C4-2B (cell line): ENCODE data around the gene MRPL41.

Experiments used
- H3K27ac ChIP-seq: fragments of 450-650 bp; 2 replicates; pipeline ENCODE4 v1.5.1; 2017
- ZFX ChIP-seq: fragments of 450-650 bp; IDR thresholded peaks from 2 replicates; pipeline ENCODE4 v1.6.1; 2017
- TF ChIP-seq, protein P1 (sequence below): fragments of 450-650 bp; conservative IDR thresholded peaks from 2 replicates; pipeline ENCODE4 v1.5.1; 2017; ENCODE audit warnings: mild to moderate bottlenecking

The MRPL41 gene

GRCh38 chr9:137580209-137580953 is 28.7 kb downstream of the MRPL41 start:
- TF ChIP-seq ZFX = no peak
- TF ChIP-seq, protein P1, sequence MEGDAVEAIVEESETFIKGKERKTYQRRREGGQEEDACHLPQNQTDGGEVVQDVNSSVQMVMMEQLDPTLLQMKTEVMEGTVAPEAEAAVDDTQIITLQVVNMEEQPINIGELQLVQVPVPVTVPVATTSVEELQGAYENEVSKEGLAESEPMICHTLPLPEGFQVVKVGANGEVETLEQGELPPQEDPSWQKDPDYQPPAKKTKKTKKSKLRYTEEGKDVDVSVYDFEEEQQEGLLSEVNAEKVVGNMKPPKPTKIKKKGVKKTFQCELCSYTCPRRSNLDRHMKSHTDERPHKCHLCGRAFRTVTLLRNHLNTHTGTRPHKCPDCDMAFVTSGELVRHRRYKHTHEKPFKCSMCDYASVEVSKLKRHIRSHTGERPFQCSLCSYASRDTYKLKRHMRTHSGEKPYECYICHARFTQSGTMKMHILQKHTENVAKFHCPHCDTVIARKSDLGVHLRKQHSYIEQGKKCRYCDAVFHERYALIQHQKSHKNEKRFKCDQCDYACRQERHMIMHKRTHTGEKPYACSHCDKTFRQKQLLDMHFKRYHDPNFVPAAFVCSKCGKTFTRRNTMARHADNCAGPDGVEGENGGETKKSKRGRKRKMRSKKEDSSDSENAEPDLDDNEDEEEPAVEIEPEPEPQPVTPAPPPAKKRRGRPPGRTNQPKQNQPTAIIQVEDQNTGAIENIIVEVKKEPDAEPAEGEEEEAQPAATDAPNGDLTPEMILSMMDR = no peak
- H3K27ac ChIP-seq = no peak overlapping the region

DNA sequence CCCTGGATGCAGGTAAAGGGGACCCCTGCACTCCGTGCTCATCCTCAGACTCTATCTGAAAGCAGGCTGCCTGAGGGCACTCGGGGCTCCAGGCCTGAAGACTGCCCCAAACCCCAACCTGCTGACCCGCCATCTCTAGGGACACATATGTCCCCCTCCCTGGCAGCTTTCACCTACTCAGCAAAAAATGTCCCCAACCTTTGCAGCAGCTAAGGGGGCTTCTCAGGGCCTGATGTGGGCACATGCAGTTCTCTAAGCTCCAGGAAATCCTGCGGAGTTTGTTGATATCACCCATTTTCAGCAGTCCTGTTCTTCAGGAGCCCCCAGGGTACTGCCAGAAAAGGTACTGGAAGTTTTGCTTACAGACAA is 29.3 kb downstream of the MRPL41 start:
- TF ChIP-seq ZFX = no peak
- TF ChIP-seq, protein P1 = no peak
- H3K27ac ChIP-seq = no peak overlapping the region

DNA sequence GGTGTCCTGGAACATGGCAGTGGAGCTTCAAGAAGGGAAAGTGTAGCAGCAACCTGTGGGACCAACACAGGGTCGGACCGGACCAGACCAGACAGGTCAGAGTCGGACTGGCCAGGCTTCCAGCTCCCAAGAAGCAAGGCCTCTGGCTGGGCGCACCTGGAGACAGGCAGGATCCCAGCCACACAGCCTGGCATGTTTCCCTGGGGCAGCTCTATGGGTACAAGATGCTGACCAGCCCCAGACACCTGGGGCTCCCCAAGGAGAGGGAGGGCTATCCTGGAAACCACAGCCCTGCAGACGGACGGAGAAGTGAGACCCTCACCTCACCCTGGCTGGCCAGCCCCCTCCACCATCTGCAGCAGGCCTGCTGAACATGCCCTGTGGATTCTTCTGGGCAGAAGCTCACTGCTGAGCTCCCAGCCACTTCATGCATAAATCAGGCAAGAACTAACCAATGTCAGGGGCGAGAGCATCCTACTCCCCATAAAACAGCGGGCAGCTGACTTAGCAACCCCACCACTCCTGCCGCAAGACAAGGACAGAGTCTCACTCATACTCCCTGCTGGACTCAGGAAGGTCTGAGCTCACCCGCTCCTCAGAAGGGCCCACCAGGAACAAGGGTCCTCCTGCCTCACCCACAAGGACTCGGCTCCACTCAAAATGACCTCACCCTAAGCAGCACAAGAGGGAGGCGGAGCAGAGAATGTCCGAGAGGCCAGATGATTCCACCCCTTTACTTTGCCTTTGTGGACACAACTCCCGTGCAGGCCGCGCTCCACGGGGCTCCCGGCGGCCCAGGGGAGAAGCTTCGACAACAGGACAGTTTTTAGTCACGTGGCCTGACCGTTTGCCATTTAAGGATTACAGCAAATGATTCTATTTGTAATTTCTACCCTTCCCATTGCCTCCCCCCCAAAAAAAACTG is 29.9 kb downstream of the MRPL41 start:
- TF ChIP-seq ZFX = no peak
- TF ChIP-seq, protein P1 = no peak
- H3K27ac ChIP-seq = no peak overlapping the region

DNA sequence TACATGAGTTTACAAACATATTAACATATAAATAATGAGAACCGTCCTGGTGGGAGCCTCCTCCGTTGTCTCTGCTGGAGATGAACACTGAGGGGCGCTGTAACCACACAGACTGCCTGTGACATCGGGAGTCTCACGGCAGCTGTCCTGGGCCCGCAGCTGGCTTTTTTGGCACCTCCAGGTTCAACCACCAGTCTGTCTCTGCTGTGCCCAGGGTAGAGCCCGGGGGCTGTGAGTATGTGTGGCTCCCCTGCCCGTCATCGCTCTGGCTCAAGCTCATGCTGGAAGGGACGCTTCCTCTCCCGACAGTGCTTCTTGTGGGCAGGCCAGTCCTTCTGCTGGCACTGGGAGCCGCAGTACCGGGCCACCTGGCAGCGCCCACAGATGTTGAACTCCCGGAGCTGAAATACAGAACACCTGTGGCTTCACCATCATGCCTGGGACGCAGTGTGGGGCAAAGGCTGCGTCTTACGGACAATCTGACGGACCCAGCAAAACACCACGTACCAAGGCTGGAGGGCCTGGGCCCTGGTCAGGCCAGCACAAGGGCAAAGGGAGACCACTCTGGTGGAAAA is 30.7 kb downstream of the MRPL41 start:
- no peak overlapping the region for H3K27ac ChIP-seq
- TF ChIP-seq, protein P1 = no peak; the same call in 1 of the 2 replicates
- TF ChIP-seq ZFX = no peak

- TF ChIP-seq, protein P1 = no peak
- no peak for TF ChIP-seq ZFX
- no peak overlapping the region for H3K27ac ChIP-seq
Measured at GRCh38 chr9:137583347-137583746, 31.7 kb downstream of the MRPL41 start.

DNA sequence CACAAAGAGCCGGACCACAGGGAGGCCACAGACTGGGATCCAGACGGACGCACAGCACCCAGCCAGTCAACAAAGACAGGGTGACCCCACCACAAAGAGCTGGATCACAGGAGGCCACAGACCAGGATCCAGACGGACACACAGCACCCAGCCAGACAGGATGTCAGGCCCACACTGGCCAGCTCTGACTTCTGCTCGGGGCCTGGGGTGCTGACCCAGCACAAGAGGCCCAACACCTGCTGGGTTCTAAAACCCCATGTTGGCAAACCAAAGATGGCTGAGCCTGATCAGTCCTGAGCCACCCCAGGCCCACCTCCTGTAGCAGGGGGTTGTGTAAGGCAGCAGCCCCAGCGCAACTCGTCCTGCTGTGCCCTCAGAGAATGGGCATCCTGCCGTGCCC is 32.3 kb downstream of the MRPL41 start:
- TF ChIP-seq, protein P1 = no peak
- no peak for TF ChIP-seq ZFX
- H3K27ac ChIP-seq = no peak overlapping the region

- no peak overlapping the region for H3K27ac ChIP-seq
- TF ChIP-seq, protein P1 = no peak
- TF ChIP-seq ZFX = no peak
Measured at GRCh38 chr9:137586854-137587253, 35.2 kb downstream of the MRPL41 start.
